ENCODE data around the gene SPACA7.

DNA sequence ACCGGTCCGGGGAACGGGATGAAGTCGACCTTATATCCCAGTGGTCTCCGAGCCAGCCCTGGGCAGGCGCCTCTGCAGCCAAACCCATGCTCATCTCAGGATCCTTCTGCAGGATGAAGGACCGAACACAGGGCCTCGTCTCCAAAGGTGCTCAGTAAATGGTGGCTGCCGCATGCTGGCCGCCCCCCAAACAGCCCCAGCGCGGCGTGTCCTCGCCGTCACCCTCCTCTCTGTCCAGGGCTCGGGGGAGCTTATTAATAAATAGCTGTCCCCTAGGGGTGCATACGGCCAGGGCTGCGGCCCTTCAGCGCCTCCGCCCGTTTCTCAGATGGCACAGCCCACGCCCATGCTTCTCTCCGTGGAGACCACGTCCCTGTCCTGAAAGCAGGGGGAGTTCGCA, 32.6 kb upstream of the SPACA7 start:
- TF ChIP-seq EZH2 (IDR thresholded peaks at IDR 0.05; ENCODE audit: borderline replicate concordance, insufficient read depth, low read length, poor library complexity, severe bottlenecking) (no peak), POLR2AphosphoS5 (IDR thresholded peaks at IDR 0.05) (no peak), RAD21 (conservative IDR thresholded peaks at IDR 0.05) (no peak)
- TF ChIP-seq, protein P1, sequence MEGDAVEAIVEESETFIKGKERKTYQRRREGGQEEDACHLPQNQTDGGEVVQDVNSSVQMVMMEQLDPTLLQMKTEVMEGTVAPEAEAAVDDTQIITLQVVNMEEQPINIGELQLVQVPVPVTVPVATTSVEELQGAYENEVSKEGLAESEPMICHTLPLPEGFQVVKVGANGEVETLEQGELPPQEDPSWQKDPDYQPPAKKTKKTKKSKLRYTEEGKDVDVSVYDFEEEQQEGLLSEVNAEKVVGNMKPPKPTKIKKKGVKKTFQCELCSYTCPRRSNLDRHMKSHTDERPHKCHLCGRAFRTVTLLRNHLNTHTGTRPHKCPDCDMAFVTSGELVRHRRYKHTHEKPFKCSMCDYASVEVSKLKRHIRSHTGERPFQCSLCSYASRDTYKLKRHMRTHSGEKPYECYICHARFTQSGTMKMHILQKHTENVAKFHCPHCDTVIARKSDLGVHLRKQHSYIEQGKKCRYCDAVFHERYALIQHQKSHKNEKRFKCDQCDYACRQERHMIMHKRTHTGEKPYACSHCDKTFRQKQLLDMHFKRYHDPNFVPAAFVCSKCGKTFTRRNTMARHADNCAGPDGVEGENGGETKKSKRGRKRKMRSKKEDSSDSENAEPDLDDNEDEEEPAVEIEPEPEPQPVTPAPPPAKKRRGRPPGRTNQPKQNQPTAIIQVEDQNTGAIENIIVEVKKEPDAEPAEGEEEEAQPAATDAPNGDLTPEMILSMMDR (IDR thresholded peaks at IDR 0.05; ENCODE audit: poor library complexity, severe bottlenecking) = no peak
